HG03039 (cell line): ENCODE measurements around the gene DPP9.
"Not testable (repeated sequence)": the region's sequence is repeated elsewhere in the genome, so short reads cannot be mapped to it uniquely, and the experiment has no call there.

Source experiments
- ATAC-seq: cut with Tn5 transposase; IDR thresholded peaks from one replicate; pipeline ENCODE4 v1.9.1; 2021; ENCODE audit warnings: mild to moderate bottlenecking, moderate library complexity; ENCODE audit not compliant: unreplicated experiment

DPP9 gene

DNA sequence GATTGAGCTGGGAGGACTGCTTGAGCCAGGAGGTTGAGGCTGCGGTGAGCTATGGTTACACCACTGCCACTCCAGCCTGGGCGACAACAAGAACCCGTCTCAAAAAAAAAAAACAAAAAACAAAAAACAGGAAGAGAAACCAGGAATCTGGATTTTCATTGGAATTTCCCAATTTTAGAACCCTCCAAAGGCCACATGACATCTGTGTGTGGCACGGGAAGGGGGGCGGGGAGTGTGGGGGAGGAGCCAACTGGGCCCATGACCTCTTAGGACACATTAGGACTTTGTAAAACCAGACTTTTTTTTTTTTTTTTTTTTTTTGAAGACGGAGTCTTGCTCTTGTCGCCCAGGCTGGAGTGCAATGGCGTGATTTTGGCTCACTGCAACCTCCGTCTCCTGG lies 32.3 kb downstream of the DPP9 start:
- no peak for ATAC-seq

DNA sequence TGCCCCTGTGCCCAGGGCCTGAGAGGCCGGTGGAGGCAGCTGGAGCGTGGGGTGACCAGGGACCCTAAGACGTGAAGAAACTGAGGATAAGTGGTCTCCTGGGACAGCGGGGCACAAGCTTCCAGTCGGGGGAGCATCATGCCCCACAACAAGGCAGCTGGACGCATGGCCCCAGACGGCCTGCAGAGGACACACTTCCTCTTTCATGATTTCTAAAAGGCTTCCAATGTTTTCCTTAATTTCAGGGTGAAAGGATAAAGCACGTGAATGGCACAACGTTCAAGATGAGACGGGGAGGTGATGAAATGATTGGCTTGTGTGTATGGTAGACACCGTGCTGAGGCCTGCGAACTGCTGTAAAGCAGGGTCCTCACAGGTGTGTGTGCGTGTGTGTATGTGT lies 33.3 kb downstream of the DPP9 start:
- ATAC-seq, result no peak

DNA sequence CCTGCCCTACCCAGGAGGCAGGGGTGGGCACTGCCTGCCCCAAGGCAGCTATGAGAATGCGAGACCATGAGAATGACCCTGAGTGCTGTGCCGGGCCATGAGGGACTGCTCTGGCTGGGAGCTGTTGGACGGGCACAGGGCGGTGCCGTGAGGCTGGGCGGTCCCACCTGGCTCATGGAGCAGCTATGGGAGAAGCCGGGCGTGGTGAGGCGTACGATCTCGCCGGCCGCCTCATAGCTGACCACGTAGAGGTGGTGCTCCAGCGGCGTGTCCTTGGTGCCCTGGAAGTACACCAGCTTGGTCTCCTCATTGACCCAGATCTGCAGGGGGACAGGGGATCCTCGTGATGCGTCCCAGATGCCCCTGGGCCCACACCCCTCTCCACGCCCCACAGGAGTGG lies 34.2 kb downstream of the DPP9 start:
- no peak for ATAC-seq

DNA sequence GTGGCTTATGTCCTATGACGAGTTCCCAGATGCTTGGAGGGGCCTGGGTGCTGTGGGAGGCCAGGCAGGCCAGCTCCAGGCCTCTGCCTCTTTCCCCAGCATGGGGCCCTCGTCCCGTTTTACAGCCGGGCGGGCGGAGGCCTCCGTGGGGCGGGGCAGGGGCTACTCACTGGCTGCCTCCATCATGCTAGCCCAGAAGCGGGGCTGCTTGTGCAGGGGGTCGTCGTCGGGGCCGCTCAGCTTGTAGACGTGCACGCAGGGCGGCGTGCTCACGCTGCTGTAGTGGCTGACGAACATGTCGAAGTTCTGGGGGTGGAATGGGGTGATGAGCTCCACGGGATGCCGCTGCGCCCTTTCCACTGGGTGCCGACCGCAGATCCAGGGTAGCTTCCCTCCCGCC lies 35.1 kb downstream of the DPP9 start:
- ATAC-seq, result no peak

DNA sequence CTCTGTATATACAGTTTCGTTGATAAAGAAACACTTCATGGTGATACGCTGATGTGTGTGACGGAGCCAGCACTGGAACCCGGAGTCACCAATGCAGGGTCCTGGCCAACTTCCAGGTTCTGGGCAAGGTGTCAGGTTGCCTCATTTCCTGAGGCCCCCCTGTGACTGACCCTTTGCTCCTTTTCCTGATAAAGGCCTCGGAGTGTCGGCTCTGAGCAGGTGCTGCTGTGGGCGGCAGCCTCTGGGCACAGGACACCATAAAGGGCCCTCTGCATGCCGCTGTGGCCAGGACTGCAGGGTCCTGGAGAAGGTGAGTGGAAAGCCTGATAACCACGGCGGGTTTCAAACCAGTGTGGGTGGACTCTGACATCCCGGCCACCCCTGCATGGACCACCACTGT lies 36.2 kb downstream of the DPP9 start:
- ATAC-seq, result no peak

DNA sequence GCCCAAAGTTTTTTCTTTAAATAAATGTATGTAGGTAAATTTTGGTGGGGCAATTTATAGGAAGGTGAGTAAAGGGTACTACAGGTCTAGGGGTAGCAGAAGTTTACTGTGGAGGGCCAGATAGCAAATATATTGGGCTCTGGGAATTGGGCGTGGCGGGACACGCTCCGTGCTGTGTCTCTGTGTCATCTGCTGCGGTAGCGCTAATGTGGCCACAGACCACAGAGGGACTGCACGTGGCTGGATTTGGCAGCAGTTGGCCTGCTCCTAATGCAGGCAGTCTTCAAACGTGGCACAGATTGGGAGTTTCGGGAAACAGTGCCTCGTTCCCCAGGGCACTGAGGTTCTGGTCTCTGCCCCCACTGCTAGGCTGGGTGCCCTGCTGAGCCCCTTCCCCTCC lies 36.9 kb downstream of the DPP9 start:
- ATAC-seq, result no peak

DNA sequence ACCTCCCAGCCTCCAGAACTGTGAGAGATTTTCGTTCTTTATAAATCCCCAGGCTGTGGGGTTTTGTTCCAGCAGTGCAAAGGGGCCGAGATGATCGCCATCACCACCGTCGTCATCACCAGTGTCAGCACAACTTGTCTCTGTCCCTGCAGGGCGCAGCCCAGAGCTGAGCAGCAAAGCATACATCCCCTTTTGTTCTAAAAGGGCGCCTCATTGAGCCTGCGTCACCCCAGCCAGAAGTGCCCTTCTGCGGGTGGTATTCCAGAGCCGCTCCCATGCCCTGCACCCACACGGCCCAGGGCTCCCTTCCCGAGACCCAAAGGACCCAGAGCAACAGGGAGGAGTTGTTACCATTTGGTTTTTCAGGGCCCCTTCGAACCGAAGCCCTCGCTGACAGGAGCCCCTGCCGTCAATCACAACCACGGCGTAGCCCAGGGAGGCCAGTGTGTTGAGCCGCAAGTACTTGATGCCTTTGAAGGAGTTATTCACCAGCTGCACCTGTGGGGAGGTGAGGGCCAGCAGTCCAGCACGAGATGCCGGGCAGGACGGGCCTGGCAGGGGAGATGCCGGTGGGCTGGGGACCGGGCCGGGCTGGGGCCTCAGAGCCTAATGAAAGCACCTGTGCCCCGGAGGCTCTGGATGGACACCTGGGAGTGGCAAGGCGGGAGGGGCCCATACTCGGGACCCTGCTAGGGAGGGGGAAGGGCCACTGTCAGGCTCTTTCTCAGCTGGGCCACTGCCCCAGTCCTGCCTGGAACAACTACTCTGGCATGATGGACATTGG lies 39.1 kb downstream of the DPP9 start:
- no peak for ATAC-seq

DNA sequence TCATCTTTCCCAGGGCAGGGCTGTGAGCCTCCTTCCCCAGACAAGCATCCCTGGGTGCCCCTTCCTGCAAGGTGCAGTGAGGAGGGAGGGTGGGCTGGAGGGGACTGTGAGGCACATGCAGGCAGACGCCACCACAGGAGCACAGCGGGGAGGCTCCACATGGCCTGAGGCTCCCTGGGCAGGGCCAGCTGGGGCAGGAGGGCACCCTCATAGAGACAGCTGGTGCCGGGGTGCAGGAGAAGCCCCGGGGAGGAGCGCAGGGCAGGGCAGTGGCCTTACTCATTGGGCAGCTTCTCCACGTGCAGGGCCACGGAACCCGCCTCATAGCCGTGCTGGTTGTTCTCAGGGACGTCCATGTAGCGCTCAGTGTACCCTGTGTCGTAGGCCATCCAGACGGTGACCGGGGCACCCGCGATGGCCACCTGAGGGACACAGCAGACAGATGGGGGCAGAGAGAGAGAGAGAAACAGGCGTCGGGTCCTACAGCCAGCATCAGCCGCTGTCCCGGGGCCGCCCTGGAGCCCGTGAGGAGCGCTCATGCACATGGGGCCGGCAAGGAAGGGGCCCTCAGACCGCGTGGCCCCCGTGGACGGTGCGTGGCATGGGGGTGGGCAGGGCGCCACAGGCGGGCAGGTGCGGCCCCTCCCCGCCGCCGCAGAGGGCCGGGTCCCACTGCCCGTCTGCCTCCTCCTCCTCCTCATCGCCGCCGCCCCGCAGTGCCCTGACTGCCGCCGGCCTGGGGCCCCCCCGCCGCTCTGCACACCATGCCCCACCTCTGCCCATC lies 41.0 kb downstream of the DPP9 start:
- ATAC-seq, result no peak

DNA sequence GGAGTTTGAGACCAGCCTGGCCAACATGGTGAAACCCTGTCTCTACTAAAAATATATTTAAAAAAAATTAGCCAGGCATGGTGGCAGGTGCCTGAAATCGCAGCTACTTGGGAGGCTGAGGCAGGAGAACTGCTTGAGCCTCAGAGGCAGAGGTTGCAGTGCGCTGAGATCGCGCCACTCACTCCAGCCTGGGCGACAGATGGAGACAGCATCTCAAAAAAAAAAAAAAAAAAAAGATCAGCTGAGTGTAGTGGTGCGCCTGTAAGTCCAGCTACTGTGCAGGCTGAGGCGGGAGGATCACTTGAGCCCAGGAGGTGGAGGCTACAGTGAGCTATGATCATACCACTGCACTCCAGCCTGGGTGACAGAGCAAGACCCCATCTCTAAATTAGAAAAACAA lies 43.6 kb downstream of the DPP9 start:
- not testable (repeated sequence) for ATAC-seq

DNA sequence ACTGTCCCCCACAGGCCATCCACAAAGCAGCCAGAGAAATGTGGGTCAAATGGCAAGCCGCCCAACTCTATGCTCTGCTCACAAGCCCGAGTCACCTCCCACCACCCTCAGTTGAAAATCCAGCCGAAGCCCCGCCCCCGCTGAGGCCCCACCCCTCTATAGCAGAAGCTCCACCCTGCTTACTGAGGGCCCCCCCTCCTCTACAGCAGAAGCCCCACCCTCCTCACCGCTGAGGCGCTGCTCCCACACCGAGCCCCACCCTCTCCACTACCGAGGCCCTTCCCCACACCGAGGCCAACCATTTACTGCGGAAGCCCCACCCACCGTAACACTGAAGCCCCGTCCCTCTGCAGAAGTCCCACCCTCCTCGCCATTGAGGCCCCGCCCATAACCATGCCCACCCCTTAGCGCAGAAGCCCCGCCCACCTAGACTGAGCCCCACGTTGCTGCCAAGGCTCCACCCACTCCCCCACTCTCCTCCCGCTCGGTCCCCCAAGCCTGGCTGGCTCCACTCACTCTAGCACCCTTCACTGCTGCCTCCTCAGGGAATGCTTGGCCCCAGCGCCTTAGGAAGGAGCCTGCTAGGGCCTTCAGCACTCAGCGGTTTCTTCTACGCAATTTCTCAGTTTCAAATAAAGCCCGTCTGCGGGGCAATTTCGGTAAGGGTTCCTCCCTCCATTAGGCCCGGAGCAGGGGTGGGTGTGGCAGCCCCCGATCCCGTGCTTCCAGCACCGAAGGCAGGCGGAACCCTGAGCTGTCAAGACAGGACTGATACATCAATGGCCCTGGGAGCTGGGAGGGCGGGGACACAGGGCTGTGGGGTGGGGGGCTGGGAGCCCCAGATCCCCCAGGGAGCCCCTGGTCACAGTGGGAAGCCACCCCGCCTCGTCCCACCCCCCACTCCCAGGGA lies 44.5 kb downstream of the DPP9 start:
- no peak for ATAC-seq

DNA sequence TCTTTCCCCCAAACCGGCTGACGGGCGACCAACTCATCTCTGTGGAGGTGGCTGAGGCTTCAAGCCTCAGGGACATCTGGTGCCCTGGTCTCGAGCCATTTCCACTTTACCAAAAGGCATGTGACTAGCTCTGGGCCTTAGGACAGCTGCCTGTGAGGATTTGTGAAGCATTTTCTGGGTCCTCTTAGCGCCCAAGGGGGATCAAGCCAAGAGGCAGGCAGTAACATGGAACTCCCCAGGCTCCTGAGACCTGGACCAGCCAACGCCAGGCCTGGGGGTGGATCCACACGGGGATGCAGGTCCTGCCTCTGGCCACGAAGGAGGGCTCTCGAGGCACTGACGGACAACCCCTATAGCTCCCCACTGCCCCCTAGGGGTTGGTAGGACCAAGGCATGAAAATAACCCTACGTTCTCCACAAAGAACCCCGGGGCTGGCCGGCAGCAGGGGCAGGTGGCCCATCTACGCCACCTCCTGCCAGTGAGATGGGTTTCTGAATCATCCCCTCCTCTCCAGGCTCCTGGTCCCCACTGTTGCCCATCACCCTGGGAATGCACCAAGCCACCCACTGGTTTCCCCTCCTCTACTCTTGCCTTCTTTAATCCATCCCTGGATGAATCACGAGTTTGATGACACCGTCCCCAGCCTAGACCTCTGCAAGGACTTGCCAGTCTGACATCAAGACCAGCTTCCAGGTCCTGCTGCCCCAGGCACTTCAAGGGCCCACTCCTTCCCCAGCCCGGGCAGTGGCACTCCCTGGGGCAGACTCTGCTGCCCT lies 46.5 kb downstream of the DPP9 start:
- ATAC-seq, result no peak

DNA sequence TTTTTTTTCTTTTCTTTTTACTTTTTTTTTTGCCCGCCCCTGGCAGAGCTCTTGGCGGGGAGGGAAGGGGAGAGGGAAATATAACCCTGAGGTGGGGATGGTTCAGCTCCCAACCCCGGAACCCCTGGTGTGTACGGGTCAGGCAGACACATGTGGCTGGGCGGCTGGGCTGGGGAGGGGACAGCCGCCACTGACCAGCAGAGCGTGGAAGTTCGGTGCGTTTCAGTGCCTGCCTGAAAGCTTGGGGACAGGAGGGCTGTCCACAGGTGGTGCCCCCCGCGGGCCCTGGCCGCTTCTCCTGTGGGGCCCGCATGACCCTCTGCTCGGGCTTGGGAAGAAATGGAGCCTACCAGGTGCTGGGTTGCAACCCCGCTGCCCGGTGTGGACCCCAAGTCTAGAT lies 48.3 kb downstream of the DPP9 start:
- ATAC-seq, result no peak

DNA sequence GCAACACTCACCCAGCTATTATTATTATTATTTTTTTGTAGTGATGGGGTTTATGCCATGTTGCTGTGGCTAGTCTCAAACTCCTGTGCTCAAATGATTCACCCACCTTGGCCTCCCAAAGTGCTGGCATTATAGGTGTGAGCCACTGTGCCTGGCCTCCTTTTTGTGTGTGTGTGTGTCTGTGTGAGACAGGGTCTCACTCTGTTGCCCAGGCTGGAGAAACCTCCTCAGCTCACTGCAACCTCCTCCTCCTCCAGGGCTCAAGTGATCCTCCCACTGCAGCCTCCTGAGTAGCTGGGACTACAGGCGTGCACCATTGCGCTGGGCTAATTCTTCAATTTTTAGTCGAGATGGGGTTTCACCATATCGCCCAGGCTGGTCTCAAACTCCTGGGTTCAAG lies 49.9 kb downstream of the DPP9 start:
- ATAC-seq, result no peak

DNA sequence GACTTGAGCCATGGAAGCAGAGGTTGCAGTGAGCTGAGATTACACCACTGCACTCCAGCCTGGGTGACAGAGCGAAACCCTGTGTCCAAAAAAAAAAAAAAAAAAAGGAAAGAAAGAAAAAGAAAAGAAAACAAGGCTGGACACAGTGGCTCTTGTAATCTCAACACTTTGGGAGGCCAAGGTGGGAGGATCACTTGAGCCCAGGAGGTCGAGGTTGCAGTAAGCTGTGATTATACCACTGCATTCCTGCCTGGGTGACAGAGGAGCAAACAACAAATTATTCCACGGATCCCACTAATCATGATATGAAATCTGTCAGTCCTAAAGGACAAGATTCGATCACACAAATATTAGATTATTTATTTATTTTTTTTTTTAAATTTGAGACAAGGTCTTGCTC lies 50.4 kb downstream of the DPP9 start:
- no peak for ATAC-seq

DNA sequence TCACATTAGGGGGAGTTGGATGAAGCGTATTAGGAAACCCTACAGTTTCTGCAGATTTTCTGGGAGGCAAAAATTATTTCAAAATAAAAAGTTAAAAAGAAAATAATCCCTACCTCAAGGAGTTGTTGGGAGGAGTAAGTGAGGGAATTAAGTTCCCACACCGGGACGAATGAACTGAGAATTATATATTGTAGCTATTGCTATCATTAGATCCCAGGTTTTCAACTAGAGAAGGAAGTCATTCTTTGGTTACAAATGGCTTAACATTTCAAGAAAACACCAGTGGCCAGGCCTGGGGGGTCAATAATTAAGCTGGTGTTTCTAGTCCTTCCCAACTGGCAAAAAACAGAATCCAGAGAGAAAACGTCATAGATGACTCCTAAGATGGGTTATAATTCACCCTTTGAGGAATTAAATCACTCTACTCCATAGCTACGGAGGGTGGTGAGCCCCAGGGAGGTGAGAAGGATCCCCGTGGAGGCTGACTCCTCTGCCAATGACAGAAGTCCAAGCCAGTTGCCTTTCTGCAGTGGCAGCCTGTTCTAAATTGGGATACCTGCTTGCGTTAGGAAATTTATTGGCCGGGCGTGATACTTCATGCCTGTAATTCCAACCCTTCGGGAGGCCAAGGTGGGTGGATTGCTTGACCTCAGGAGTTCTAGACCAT lies 52.3 kb downstream of the DPP9 start:
- no peak for ATAC-seq

DNA sequence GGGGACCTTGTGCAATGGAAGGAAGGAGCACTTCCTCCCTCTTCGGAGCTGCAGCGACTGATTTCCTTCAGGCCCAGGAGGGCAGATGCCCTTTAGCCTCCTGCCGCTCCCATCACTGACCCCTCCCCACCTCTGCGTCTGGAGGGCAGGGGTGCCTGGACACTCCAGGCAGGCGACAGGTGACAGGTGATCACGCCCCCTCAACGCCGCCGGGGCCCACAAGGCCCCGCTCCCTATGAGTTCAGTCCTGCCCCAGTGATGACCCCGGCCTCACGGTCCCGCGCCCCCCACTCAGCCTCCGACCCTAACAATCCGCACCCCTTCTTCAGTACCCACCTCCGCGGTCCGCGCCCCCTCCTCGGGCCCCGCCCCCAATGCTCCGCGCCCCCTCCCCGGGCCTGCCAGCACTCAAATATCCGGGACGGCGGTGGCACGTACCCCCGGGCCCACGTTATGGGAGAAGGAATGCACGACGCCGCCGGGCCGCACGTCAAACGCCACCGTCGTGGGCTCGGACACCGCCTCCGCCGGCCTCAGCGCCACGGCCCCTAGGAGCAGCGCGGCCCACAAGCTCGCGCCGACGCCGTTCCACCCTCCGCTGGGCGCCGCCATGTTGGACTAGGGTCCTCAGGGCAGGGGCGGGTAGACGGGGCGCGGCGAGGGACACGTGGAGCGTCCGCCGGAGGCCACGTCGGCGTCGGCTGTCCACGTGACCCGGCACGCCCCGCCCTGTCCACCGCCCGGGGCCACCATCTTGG lies 53.7 kb downstream of the DPP9 start, which contains the start of gene MYDGF:
MYDGF (minus strand) TSS at position 620 of the 758 bp plus-strand sequence; CDS start at position 612, 8 bp downstream.
- ATAC-seq, result peak; percentile 88

DNA sequence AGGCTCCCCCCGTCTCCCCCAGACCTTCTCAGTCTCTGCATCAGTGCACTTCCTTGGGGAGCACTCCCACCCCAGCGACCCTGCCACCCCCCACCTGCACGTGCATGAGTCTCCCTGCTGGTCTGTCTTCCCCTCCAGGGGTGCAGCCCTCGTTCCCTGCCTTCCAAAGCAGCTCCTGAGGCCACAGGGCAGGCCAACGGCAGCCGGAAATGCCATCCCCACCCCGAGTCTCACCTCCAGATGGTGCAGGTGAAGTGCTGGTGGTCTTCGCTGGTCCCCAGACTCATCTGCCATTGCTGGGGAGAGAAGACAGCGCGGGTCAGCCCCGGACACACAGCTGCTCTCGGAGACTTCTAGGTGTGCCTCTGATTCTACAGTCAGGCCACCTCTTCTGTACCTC lies 59.0 kb downstream of the DPP9 start:
- no peak for ATAC-seq

DNA sequence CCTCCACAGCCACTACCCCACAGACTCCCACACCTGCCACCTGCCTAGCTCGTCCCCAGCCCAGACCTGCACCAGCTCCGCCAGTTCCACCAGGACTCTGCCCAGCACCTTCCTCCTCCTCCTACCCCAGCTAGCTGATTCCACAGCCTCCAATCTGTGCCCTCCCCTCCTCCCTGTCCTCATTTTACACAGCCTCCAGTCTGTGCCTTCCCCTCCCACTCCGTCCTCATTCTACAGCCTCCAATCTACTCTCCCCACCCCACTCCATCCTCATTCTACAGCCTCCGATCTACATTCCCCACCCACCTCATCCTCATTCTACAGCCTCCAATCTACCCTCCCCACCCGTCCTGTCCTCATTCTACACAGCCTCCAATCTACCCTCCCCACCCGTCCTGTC lies 60.8 kb downstream of the DPP9 start:
- no peak for ATAC-seq

DNA sequence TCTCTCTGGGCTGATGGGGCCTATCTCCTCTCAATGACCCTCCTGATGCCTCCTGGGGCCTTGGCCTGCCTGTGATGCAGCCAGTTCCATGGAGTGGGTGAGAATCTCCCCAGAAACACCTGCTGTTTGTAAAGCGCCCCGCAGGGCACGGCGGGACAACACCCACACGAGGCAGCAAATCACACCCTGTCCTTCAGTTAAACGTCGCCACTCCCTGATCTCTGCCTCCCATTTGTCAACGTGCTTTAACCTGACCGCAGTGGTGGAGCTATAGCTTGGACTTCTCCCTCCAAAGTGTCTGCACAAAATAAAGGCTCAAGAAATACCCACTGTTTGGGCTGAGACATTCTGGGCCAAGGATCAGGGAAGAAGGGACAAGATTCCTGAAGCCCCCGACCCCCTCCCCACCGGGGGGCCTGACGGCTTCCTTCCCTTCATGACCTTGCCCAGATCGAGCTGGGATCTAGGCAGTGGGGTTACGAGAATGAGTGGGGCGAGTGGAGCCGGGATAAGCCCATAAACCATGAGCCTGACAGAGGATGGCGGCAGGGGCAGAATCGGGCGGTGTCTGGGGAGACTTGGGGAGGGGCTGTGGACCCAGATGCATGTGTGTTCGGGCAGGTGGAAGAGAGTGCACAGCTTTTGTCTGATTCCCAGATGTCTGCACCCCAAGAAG lies 61.5 kb downstream of the DPP9 start:
- no peak for ATAC-seq
